ENCODE data around the gene MEGF9. TPM values are rescaled to one million over a fixed set of nuclear protein-coding genes. Genes with fewer than 3 reads are reported as not detected.

MEGF9 gene
- total and polyA plus RNA-seq, 2 experiments from 2014 or later = 10.3 to 27.4 TPM

- no peak for DNase-seq (ENCODE audit: low spot score)
- H3K4me1 ChIP-seq (ENCODE audit: insufficient read depth) = peaks cover 3% of the 10 kb centered on the region
- peaks cover 89% of the 10 kb centered on the region for H3K79me2 ChIP-seq
- no peaks in the 10 kb centered on the region for H3K27me3 ChIP-seq
- H2AFZ ChIP-seq = no peak overlapping the region
- H4K20me1 ChIP-seq (ENCODE audit: insufficient read depth, poor library complexity, severe bottlenecking) = peaks cover 7% of the 10 kb centered on the region
- H3K27ac ChIP-seq = no peak overlapping the region
- no peaks in the 10 kb centered on the region for H3K9me3 ChIP-seq (ENCODE audit: low read depth)
- no peak for TF ChIP-seq CTCF (IDR thresholded peaks at IDR 0.05; ENCODE audit: poor library complexity)
- H3K4me2 ChIP-seq = no peak overlapping the region
- no peaks in the 10 kb centered on the region for H3K9me2 ChIP-seq (replicated peaks; ENCODE audit: insufficient read depth)
- H3K36me3 ChIP-seq (replicated peaks; ENCODE audit: insufficient read depth, low read depth) = no peaks in the 10 kb centered on the region
- WGBS (ENCODE audit: low lambda C conversion rate, missing lambda C conversion rate) = 92% methylated on average over 6 of the region's 6 CpGs
- H3K4me3 ChIP-seq = no peak overlapping the region
These were observed 5.6 kb downstream of the MEGF9 start for GRCh38 chr9:120708526-120709224.

- no peak for DNase-seq (ENCODE audit: low spot score)
- 75% methylated on average over 2 of the region's 2 CpGs for WGBS (ENCODE audit: low lambda C conversion rate, missing lambda C conversion rate)
- no peak overlapping the region for H2AFZ ChIP-seq
- no peaks in the 10 kb centered on the region for H3K36me3 ChIP-seq (replicated peaks; ENCODE audit: insufficient read depth, low read depth)
- TF ChIP-seq EZH2phosphoT487 (IDR thresholded peaks at IDR 0.05; ENCODE audit: low read depth, severe bottlenecking, unreplicated experiment) (no peak), EZH2 (IDR thresholded peaks at IDR 0.05; ENCODE audit: borderline replicate concordance) (no peak), CTCF (IDR thresholded peaks at IDR 0.05; ENCODE audit: poor library complexity) (no peak)
- H3K27ac ChIP-seq = no peak overlapping the region
- H3K9me2 ChIP-seq (replicated peaks; ENCODE audit: insufficient read depth) = no peaks in the 10 kb centered on the region
- peaks cover 7% of the 10 kb centered on the region for H4K20me1 ChIP-seq (ENCODE audit: insufficient read depth, poor library complexity, severe bottlenecking)
- peaks cover 88% of the 10 kb centered on the region for H3K79me2 ChIP-seq
- H3K9me3 ChIP-seq (ENCODE audit: low read depth) = no peaks in the 10 kb centered on the region
- no peak overlapping the region for H3K4me3 ChIP-seq
- H3K27me3 ChIP-seq = no peaks in the 10 kb centered on the region
- H3K4me1 ChIP-seq (ENCODE audit: insufficient read depth) = no peaks in the 10 kb centered on the region
- no peak overlapping the region for H3K4me2 ChIP-seq
These were observed 7.1 kb downstream of the MEGF9 start for GRCh38 chr9:120707170-120707569.

- Histone ChIP-seq H3K27ac (no peak overlapping the region), H3K36me3 (replicated peaks; ENCODE audit: insufficient read depth, low read depth) (no peaks in the 10 kb centered on the region), H3K4me3 (no peak overlapping the region), H2AFZ (no peak overlapping the region), H3K4me2 (no peak overlapping the region), H3K27me3 (no peaks in the 10 kb centered on the region), H3K79me2 (peaks cover 82% of the 10 kb centered on the region), H4K20me1 (ENCODE audit: insufficient read depth, poor library complexity, severe bottlenecking) (no peaks in the 10 kb centered on the region), H3K9me2 (replicated peaks; ENCODE audit: insufficient read depth) (no peaks in the 10 kb centered on the region), H3K9me3 (ENCODE audit: low read depth) (no peaks in the 10 kb centered on the region), H3K4me1 (ENCODE audit: insufficient read depth) (no peaks in the 10 kb centered on the region)
- TF ChIP-seq EZH2 (IDR thresholded peaks at IDR 0.05; ENCODE audit: borderline replicate concordance) (no peak), EZH2phosphoT487 (IDR thresholded peaks at IDR 0.05; ENCODE audit: low read depth, severe bottlenecking, unreplicated experiment) (no peak), CTCF (IDR thresholded peaks at IDR 0.05; ENCODE audit: poor library complexity) (no peak)
- DNase-seq (ENCODE audit: low spot score) = no peak
- WGBS (ENCODE audit: low lambda C conversion rate, missing lambda C conversion rate) = 53% methylated on average over 3 of the region's 3 CpGs
These were observed 9.1 kb downstream of the MEGF9 start for GRCh38 chr9:120705174-120705573.
